ENCODE data around the gene SLC2A11. TPM values are rescaled to one million over a fixed set of nuclear protein-coding genes. Genes with fewer than 3 reads are reported as not detected.

The SLC2A11 gene
- total RNA-seq, 2 experiments from 2014 or later, result 9.9 to 11.5 TPM

- no peak for TF ChIP-seq CTCF (IDR thresholded peaks at IDR 0.05)
- no peaks in the 10 kb centered on the region for H3K27me3 Mint-ChIP-seq
- H3K4me3 Mint-ChIP-seq, result no peak overlapping the region
- H3K4me1 Mint-ChIP-seq (ENCODE audit: low read depth), result no peaks in the 10 kb centered on the region
- peaks cover 0 to 2% of the 10 kb centered on the region in 2 experiments for H3K27me3 ChIP-seq (ENCODE audit: control insufficient read depth in 1 of 2, insufficient read depth in 2 of 2, low read length in 2 of 2)
- H3K27ac Mint-ChIP-seq, result no peak overlapping the region
- no peak overlapping the region for H3K4me3 ChIP-seq (ENCODE audit: low read length)
- ATAC-seq (ENCODE audit: poor library complexity), result no peak
- no peak overlapping the region for H3K27ac ChIP-seq (ENCODE audit: low read depth in 1 of 2, low read length in 2 of 2)
- intact Hi-C loops (cut with DNase I, micrococcal nuclease), result no loop called here
- no peaks in the 10 kb centered on the region for H3K36me3 ChIP-seq (ENCODE audit: insufficient read depth, low read length)
- POLR2A ChIA-PET, result interaction anchor here (1.0 to 1.2 kb wide), 3 partner anchors 8 to 133 kb away, joined by 3 to 13 read pairs (median 3); partner anchors contain the start of genes MMP11 and SLC2A11
- peaks cover 11% of the 10 kb centered on the region for H3K4me1 ChIP-seq (ENCODE audit: insufficient read depth, low read length)
- DNase-seq, result no peak
- no peaks in the 10 kb centered on the region for H3K9me3 Mint-ChIP-seq
- no peaks in the 10 kb centered on the region for H3K36me3 Mint-ChIP-seq (ENCODE audit: low read depth)
- CTCF ChIA-PET, result interaction anchor here (0.6 to 2.3 kb wide), 27 partner anchors 8 to 307 kb away, joined by 3 to 33 read pairs (median 3); partner anchors contain the start of genes CHCHD10, MIF, SLC2A11 and ZNF70
- no peaks in the 10 kb centered on the region for H3K9me3 ChIP-seq (ENCODE audit: control insufficient read depth in 1 of 2, insufficient read depth in 1 of 2, low read length in 2 of 2)
These were observed 7.5 kb upstream of the SLC2A11 start for GRCh38 chr22:23850136-23850611.

GRCh38 chr22:23856721-23857605 lies 712 bp upstream of the SLC2A11 start:
- Histone ChIP-seq H3K4me3 (ENCODE audit: low read length) (peak overlapping the region; percentile 87), H3K27ac (ENCODE audit: low read depth in 1 of 2, low read length in 2 of 2) (no peak overlapping the region), H3K4me1 (ENCODE audit: insufficient read depth, low read length) (peaks cover 25% of the 10 kb centered on the region), H3K9me3 (ENCODE audit: control insufficient read depth in 1 of 2, insufficient read depth in 1 of 2, low read length in 2 of 2) (no peaks in the 10 kb centered on the region), H3K36me3 (ENCODE audit: insufficient read depth, low read length) (no peaks in the 10 kb centered on the region), H3K27me3 (ENCODE audit: control insufficient read depth in 1 of 2, insufficient read depth in 2 of 2, low read length in 2 of 2) (no peaks in the 10 kb centered on the region)
- Mint-ChIP-seq H3K27ac (peak overlapping the region; percentile 82), H3K27me3 (no peaks in the 10 kb centered on the region), H3K36me3 (ENCODE audit: low read depth) (peaks cover 5% of the 10 kb centered on the region), H3K4me3 (peak overlapping the region; percentile 97), H3K4me1 (ENCODE audit: low read depth) (peaks cover 20% of the 10 kb centered on the region), H3K9me3 (no peaks in the 10 kb centered on the region)
- TF ChIP-seq CTCF (IDR thresholded peaks at IDR 0.05), result no peak
- ChIA-PET POLR2A (interaction anchor here (0.6 to 2.8 kb wide), 24 partner anchors 7 to 698 kb away, joined by 3 to 44 read pairs (median 4); partner anchors contain the start of genes CABIN1, CHCHD10, DERL3 and GUCD1), CTCF (interaction anchor here (0.8 to 2.9 kb wide), 7 partner anchors 8 to 154 kb away, joined by 3 to 33 read pairs (median 3); partner anchors contain the start of genes CABIN1 and MIF)
- intact Hi-C loops (cut with DNase I, micrococcal nuclease), result loop anchor here in 1 of 2 experiments (5.0 kb wide), 2 partner anchors 35 to 70 kb away; partner anchors contain the start of genes MIF and SMARCB1
- DNase-seq (peak in 4 of 14 experiments; percentile 13 to 54 (median 42)), ATAC-seq (ENCODE audit: poor library complexity) (peak; percentile 32)

- Histone ChIP-seq H3K4me3 (ENCODE audit: low read length) (peak overlapping the region; percentile 87), H3K36me3 (ENCODE audit: insufficient read depth, low read length) (no peaks in the 10 kb centered on the region), H3K4me1 (ENCODE audit: insufficient read depth, low read length) (peaks cover 25% of the 10 kb centered on the region), H3K27ac (ENCODE audit: low read depth in 1 of 2, low read length in 2 of 2) (peak overlapping the region in 1 of 2 donors; percentile 56), H3K9me3 (ENCODE audit: control insufficient read depth in 1 of 2, insufficient read depth in 1 of 2, low read length in 2 of 2) (no peaks in the 10 kb centered on the region), H3K27me3 (ENCODE audit: control insufficient read depth in 1 of 2, insufficient read depth in 2 of 2, low read length in 2 of 2) (no peaks in the 10 kb centered on the region)
- Mint-ChIP-seq H3K9me3 (no peaks in the 10 kb centered on the region), H3K27ac (peak overlapping the region; percentile 82), H3K4me3 (peak overlapping the region; percentile 97), H3K36me3 (ENCODE audit: low read depth) (peaks cover 8% of the 10 kb centered on the region), H3K4me1 (ENCODE audit: low read depth) (peaks cover 20% of the 10 kb centered on the region), H3K27me3 (no peaks in the 10 kb centered on the region)
- no peak for DNase-seq
- intact Hi-C loops (cut with DNase I, micrococcal nuclease), result loop anchor here in 1 of 2 experiments (5.0 kb wide), 2 partner anchors 34 to 71 kb away; partner anchors contain the start of genes MIF and SMARCB1
- POLR2A ChIA-PET, result interaction anchor here (1.2 to 2.8 kb wide), 7 partner anchors 9 to 296 kb away, joined by 3 to 44 read pairs (median 8); partner anchors contain the start of genes DERL3, MIF and SMARCB1
- no peak for ATAC-seq (ENCODE audit: poor library complexity)
- no peak for TF ChIP-seq CTCF (IDR thresholded peaks at IDR 0.05)
- CTCF ChIA-PET, result interaction anchor here (1.4 to 2.9 kb wide), 3 partner anchors 10 to 87 kb away, joined by 3 to 33 read pairs (median 7); no protein-coding TSS in a partner anchor
These were observed 775 bp downstream of the SLC2A11 start for GRCh38 chr22:23858484-23858815.

Data from CD4-positive, alpha-beta T cell (primary cell).